ENCODE measurements around the gene SBF2.

The SBF2 gene

DNA sequence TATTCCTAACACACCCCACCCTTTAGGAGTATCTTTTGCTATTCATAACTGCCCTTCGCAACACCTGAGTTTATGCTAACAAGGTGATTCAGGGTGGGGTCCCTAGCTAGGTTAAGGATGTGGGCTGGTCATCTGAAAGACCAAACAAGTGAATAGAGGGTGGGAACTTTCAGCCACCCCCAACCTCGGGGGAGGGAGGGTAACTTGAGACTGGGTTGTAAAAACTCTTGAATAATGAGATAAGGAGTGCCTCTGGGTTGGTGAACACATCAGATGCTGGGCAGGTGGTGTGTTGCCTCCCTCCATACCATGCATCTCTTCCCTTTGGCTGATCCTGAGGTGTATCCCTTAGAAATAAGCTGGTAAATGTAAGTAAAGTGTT is 518.6 kb downstream of the SBF2 start:
- POLR2A ChIA-PET = no interaction called here

DNA sequence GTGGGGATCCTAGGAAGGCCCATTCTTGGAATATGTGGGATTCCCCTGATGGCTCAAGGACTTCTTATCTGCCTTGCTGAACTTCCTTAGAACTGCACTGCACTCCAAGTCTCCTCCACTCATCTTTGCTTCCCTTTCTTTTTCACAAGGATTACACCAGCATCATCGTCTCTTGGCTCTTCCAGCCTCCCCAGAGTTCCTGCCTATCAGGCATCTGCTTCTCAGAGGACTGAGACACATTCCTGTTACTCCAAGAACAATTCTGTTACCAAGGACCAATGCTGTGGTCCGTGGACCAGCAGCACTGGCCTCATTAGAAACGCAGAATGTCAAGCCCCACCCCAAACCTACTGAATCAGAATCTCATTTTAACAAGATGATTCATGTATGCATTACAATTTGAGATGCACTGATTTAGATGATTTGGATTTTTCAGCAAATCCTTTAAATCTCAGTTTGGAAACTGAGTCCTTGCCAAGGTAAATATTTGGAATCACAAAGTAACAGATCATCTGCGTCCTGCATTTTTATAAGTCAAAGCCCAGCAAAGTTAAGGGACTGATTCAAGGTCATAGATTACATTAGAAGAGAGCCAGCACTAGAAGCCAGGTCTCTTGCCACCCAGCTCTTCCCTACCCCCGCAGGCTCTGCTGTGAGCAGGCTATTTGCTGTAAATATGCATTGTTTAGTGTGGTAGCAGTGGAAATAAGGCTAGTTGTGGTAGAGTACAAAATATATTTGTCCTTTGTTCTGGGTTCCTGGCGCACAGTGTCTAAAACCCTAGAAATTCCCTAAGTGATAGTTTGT is 519.2 kb downstream of the SBF2 start:
- TF ChIP-seq NFRKB (IDR thresholded peaks at IDR 0.05) = no peak
- TF ChIP-seq ELF4 (IDR thresholded peaks at IDR 0.05) = no peak
- no peak for TF ChIP-seq SUZ12 (IDR thresholded peaks at IDR 0.05)
- TF ChIP-seq, protein P1, sequence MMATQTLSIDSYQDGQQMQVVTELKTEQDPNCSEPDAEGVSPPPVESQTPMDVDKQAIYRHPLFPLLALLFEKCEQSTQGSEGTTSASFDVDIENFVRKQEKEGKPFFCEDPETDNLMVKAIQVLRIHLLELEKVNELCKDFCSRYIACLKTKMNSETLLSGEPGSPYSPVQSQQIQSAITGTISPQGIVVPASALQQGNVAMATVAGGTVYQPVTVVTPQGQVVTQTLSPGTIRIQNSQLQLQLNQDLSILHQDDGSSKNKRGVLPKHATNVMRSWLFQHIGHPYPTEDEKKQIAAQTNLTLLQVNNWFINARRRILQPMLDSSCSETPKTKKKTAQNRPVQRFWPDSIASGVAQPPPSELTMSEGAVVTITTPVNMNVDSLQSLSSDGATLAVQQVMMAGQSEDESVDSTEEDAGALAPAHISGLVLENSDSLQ (IDR thresholded peaks at IDR 0.05) = no peak
- TF ChIP-seq FOXA1 (IDR thresholded peaks at IDR 0.05) = no peak
- TF ChIP-seq LEF1 (IDR thresholded peaks at IDR 0.05; ENCODE audit: borderline replicate concordance) = no peak
- TF ChIP-seq FOXM1 (IDR thresholded peaks at IDR 0.05; ENCODE audit: borderline replicate concordance) = no peak
- no peak for TF ChIP-seq BHLHE40 (IDR thresholded peaks at IDR 0.05; ENCODE audit: borderline replicate concordance)
- TF ChIP-seq TARDBP (IDR thresholded peaks at IDR 0.05) = no peak
- TF ChIP-seq FOXK2 (IDR thresholded peaks at IDR 0.05) = no peak
- no peak for TF ChIP-seq ZNF384 (IDR thresholded peaks at IDR 0.05)
- TF ChIP-seq CTBP1 (IDR thresholded peaks at IDR 0.05; ENCODE audit: borderline replicate concordance) = no peak
- no peak for TF ChIP-seq ARNT (IDR thresholded peaks at IDR 0.05)
- no peak for TF ChIP-seq SP1 (IDR thresholded peaks at IDR 0.05)
- no peak for TF ChIP-seq HDGF (IDR thresholded peaks at IDR 0.05; ENCODE audit: borderline replicate concordance)
- no peak for TF ChIP-seq L3MBTL2 (conservative IDR thresholded peaks at IDR 0.05)
- ChIA-PET CTCF (no interaction called here), POLR2A (no interaction called here)
- DNase-seq (ENCODE audit: extremely low spot score) = no peak

More for the DNA sequence above, 518.6 kb downstream of the SBF2 start:
- no peak for TF ChIP-seq ZNF384 (IDR thresholded peaks at IDR 0.05)
- no peak for TF ChIP-seq SUZ12 (IDR thresholded peaks at IDR 0.05)
- TF ChIP-seq CTBP1 (IDR thresholded peaks at IDR 0.05; ENCODE audit: borderline replicate concordance) = no peak
- TF ChIP-seq L3MBTL2 (conservative IDR thresholded peaks at IDR 0.05) = no peak
- TF ChIP-seq ARNT (IDR thresholded peaks at IDR 0.05) = no peak
- TF ChIP-seq FOXK2 (IDR thresholded peaks at IDR 0.05) = no peak
- TF ChIP-seq SP1 (IDR thresholded peaks at IDR 0.05) = no peak
- TF ChIP-seq FOXA1 (IDR thresholded peaks at IDR 0.05) = no peak
- no peak for TF ChIP-seq FOXM1 (IDR thresholded peaks at IDR 0.05; ENCODE audit: borderline replicate concordance)
- TF ChIP-seq NFRKB (IDR thresholded peaks at IDR 0.05) = no peak
- TF ChIP-seq BHLHE40 (IDR thresholded peaks at IDR 0.05; ENCODE audit: borderline replicate concordance) = no peak
- no peak for TF ChIP-seq LEF1 (IDR thresholded peaks at IDR 0.05; ENCODE audit: borderline replicate concordance)
- no peak for TF ChIP-seq HDGF (IDR thresholded peaks at IDR 0.05; ENCODE audit: borderline replicate concordance)
- no peak for TF ChIP-seq TARDBP (IDR thresholded peaks at IDR 0.05)
- no peak for TF ChIP-seq ELF4 (IDR thresholded peaks at IDR 0.05)
- TF ChIP-seq, protein P1 (IDR thresholded peaks at IDR 0.05) = no peak
- CTCF ChIA-PET = no interaction called here
- no peak for DNase-seq (ENCODE audit: extremely low spot score)

DNA sequence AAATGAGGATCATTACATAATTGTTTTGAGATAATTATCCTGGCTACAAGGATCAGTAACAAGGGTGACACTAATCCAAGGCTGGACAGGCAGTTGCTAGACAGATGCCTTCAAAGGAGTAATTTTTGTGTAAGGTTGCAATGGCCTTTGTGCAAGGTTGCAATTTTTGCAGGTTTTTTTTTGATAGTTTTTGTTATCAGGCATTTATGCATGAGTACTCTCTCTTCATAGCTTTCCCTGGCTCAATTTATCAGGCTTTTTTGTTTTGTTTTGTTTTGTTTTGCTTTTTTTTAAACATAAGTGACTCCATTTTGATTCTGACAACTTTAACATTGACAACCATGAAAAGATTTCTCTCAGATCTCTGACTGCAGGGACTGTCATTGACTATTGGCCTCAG is 519.9 kb downstream of the SBF2 start:
- DNase-seq (ENCODE audit: extremely low spot score) = no peak
- POLR2A ChIA-PET = no interaction called here
- CTCF ChIA-PET = no interaction called here
- TF ChIP-seq ZNF384 (IDR thresholded peaks at IDR 0.05) (no peak), ELF4 (IDR thresholded peaks at IDR 0.05) (no peak), FOXK2 (IDR thresholded peaks at IDR 0.05) (no peak), FOXA1 (IDR thresholded peaks at IDR 0.05) (no peak), SP1 (IDR thresholded peaks at IDR 0.05) (no peak), L3MBTL2 (conservative IDR thresholded peaks at IDR 0.05) (no peak), SUZ12 (IDR thresholded peaks at IDR 0.05) (no peak), BHLHE40 (IDR thresholded peaks at IDR 0.05; ENCODE audit: borderline replicate concordance) (no peak), TARDBP (IDR thresholded peaks at IDR 0.05) (no peak), ARNT (IDR thresholded peaks at IDR 0.05) (no peak), CTBP1 (IDR thresholded peaks at IDR 0.05; ENCODE audit: borderline replicate concordance) (no peak), HDGF (IDR thresholded peaks at IDR 0.05; ENCODE audit: borderline replicate concordance) (no peak), LEF1 (IDR thresholded peaks at IDR 0.05; ENCODE audit: borderline replicate concordance) (no peak), FOXM1 (IDR thresholded peaks at IDR 0.05; ENCODE audit: borderline replicate concordance) (no peak), NFRKB (IDR thresholded peaks at IDR 0.05) (no peak)
- TF ChIP-seq, protein P1 (IDR thresholded peaks at IDR 0.05) = no peak

DNA sequence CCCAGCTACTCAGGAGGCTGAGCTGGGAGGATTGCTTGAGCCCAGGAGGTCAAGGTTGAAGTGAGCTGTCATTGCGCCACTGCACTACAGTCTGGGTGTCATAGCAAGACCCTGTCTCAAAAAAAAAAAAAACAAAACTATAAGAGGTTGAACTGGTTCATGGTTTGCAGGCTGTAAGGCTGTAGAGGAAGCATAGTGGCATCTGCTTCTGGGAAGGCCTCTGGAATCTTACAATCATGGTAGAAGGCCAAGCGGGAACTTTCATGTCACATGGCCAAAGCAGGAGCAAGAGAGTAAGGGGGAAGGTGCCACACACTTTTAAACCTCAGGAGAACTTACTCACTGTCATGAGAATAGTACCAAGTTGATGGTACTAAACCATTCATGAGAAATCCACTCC is 520.5 kb downstream of the SBF2 start:
- DNase-seq (ENCODE audit: extremely low spot score) = no peak
- TF ChIP-seq NFRKB (IDR thresholded peaks at IDR 0.05) = no peak
- TF ChIP-seq FOXM1 (IDR thresholded peaks at IDR 0.05; ENCODE audit: borderline replicate concordance) = no peak
- TF ChIP-seq SUZ12 (IDR thresholded peaks at IDR 0.05) = no peak
- no peak for TF ChIP-seq FOXK2 (IDR thresholded peaks at IDR 0.05)
- no peak for TF ChIP-seq FOXA1 (IDR thresholded peaks at IDR 0.05)
- TF ChIP-seq BHLHE40 (IDR thresholded peaks at IDR 0.05; ENCODE audit: borderline replicate concordance) = no peak
- TF ChIP-seq CTBP1 (IDR thresholded peaks at IDR 0.05; ENCODE audit: borderline replicate concordance) = no peak
- no peak for TF ChIP-seq ZNF384 (IDR thresholded peaks at IDR 0.05)
- no peak for TF ChIP-seq L3MBTL2 (conservative IDR thresholded peaks at IDR 0.05)
- TF ChIP-seq ARNT (IDR thresholded peaks at IDR 0.05) = no peak
- no peak for TF ChIP-seq ELF4 (IDR thresholded peaks at IDR 0.05)
- TF ChIP-seq, protein P1 (IDR thresholded peaks at IDR 0.05) = no peak
- no peak for TF ChIP-seq TARDBP (IDR thresholded peaks at IDR 0.05)
- no peak for TF ChIP-seq SP1 (IDR thresholded peaks at IDR 0.05)
- no peak for TF ChIP-seq LEF1 (IDR thresholded peaks at IDR 0.05; ENCODE audit: borderline replicate concordance)
- no peak for TF ChIP-seq HDGF (IDR thresholded peaks at IDR 0.05; ENCODE audit: borderline replicate concordance)
- ChIA-PET CTCF (no interaction called here), POLR2A (no interaction called here)

DNA sequence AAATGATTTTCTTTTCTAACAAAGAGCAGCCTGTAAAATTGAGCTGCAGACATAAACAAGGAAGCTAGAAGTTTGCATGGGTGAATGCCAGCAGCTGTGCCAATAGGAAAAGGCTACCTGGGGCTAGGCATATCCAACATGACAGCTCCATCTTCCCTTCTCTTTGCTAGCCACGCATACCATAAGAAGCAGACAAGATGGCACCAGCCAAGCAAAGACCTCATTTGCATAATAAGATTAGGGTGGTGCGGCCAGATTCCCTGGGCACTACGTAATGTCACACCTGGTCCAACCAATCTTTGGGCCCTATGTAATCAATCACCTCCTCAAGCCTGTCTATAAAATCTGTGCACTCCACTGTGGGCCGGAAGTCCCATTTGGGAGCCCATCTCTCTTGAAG is 521.8 kb downstream of the SBF2 start:
- ChIA-PET CTCF (no interaction called here), POLR2A (no interaction called here)
- TF ChIP-seq L3MBTL2 (conservative IDR thresholded peaks at IDR 0.05) = no peak
- TF ChIP-seq ELF4 (IDR thresholded peaks at IDR 0.05) = no peak
- TF ChIP-seq, protein P1 (IDR thresholded peaks at IDR 0.05) = no peak
- no peak for TF ChIP-seq FOXA1 (IDR thresholded peaks at IDR 0.05)
- TF ChIP-seq FOXM1 (IDR thresholded peaks at IDR 0.05; ENCODE audit: borderline replicate concordance) = no peak
- no peak for TF ChIP-seq HDGF (IDR thresholded peaks at IDR 0.05; ENCODE audit: borderline replicate concordance)
- TF ChIP-seq SP1 (IDR thresholded peaks at IDR 0.05) = no peak
- TF ChIP-seq SUZ12 (IDR thresholded peaks at IDR 0.05) = no peak
- no peak for TF ChIP-seq BHLHE40 (IDR thresholded peaks at IDR 0.05; ENCODE audit: borderline replicate concordance)
- no peak for TF ChIP-seq FOXK2 (IDR thresholded peaks at IDR 0.05)
- no peak for TF ChIP-seq TARDBP (IDR thresholded peaks at IDR 0.05)
- TF ChIP-seq NFRKB (IDR thresholded peaks at IDR 0.05) = no peak
- TF ChIP-seq CTBP1 (IDR thresholded peaks at IDR 0.05; ENCODE audit: borderline replicate concordance) = no peak
- no peak for TF ChIP-seq LEF1 (IDR thresholded peaks at IDR 0.05; ENCODE audit: borderline replicate concordance)
- no peak for TF ChIP-seq ZNF384 (IDR thresholded peaks at IDR 0.05)
- no peak for DNase-seq (ENCODE audit: extremely low spot score)

Data from HEK293T (cell line).